CD4-positive, alpha-beta T cell treated with Interleukin-6 at 100 ng/mL for 8 hours (primary cell): Measurements from ENCODE around the gene ARL15.
"Not testable (repeated sequence)": the region's sequence is repeated elsewhere in the genome, so short reads cannot be mapped to it uniquely, and the experiment has no call there.

ENCODE experiments used
- DNase-seq: peaks from one replicate; pipeline ENCODE4 v3.0.0-alpha.2; 2020; ENCODE audit warnings: mixed read lengths, low spot score

ARL15 gene

GRCh38 chr5:54310433-54311175 is at the start of gene ARL15:
Gene ARL15, minus strand, starts transcription at chr5:54310573.
- DNase-seq, result peak; percentile 98

- no peak for DNase-seq
These were observed 49.7 kb upstream of the ARL15 start for GRCh38 chr5:54360089-54360488.

- DNase-seq, result no peak
These were observed 47.2 kb upstream of the ARL15 start for GRCh38 chr5:54357408-54358058.

- not testable (repeated sequence) for DNase-seq
These were observed 43.7 kb upstream of the ARL15 start for GRCh38 chr5:54353933-54354564.

- not testable (repeated sequence) for DNase-seq
These were observed 42.2 kb upstream of the ARL15 start for GRCh38 chr5:54352580-54352979.

- no peak for DNase-seq
These were observed 37.0 kb upstream of the ARL15 start for GRCh38 chr5:54347221-54347865.

- no peak for DNase-seq
These were observed 34.3 kb upstream of the ARL15 start for GRCh38 chr5:54344653-54345052.

- no peak for DNase-seq
These were observed 31.6 kb upstream of the ARL15 start for GRCh38 chr5:54341971-54342370.

GRCh38 chr5:54337523-54337922 is 27.1 kb upstream of the ARL15 start:
- DNase-seq, result no peak

GRCh38 chr5:54332720-54333119 is 22.3 kb upstream of the ARL15 start:
- DNase-seq, result no peak

GRCh38 chr5:54329731-54330709 is 19.6 kb upstream of the ARL15 start:
- no peak for DNase-seq

- DNase-seq, result no peak
These were observed 16.4 kb upstream of the ARL15 start for GRCh38 chr5:54326662-54327270.

- DNase-seq, result no peak
These were observed 15.4 kb upstream of the ARL15 start for GRCh38 chr5:54325610-54326311.

GRCh38 chr5:54325272-54325609 is 14.9 kb upstream of the ARL15 start:
- DNase-seq, result no peak

GRCh38 chr5:54324651-54325271 is 14.4 kb upstream of the ARL15 start:
- no peak for DNase-seq

- DNase-seq, result no peak
These were observed 13.1 kb upstream of the ARL15 start for GRCh38 chr5:54323495-54323894.

- no peak for DNase-seq
These were observed 9.9 kb upstream of the ARL15 start for GRCh38 chr5:54320256-54320655.

GRCh38 chr5:54317511-54318260 is 7.3 kb upstream of the ARL15 start:
- DNase-seq, result no peak
